Measurements from ENCODE around the gene HYOU1.

The HYOU1 gene

DNA sequence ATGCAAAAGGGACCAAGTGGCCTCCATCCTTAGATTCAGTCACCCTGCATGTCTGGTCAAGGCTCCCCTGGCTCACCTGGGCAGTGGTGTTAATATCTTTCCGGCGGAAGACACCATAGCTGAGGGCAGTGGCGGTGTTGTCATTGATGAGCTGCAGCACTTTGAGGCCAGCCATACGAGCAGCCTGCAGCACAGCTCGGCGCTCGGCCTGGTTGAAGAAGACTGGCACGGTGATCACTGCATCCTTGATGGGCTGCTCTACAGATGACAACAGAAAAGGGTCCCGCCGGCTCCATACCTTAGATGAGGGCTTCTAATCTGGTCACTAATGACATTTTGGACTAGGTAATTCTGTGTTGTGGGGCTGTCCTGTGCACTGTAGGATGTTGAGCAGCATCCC, 2.6 kb downstream of the HYOU1 start:
- DNase-seq (ENCODE audit: low spot score) = no peak
- in situ Hi-C loops (cut with MboI; ENCODE audit: low pct_unique_long_range_greater_than_20kb, low sequenced_read_pairs, unreplicated experiment) = no loop called here
- TF ChIP-seq, protein P1, sequence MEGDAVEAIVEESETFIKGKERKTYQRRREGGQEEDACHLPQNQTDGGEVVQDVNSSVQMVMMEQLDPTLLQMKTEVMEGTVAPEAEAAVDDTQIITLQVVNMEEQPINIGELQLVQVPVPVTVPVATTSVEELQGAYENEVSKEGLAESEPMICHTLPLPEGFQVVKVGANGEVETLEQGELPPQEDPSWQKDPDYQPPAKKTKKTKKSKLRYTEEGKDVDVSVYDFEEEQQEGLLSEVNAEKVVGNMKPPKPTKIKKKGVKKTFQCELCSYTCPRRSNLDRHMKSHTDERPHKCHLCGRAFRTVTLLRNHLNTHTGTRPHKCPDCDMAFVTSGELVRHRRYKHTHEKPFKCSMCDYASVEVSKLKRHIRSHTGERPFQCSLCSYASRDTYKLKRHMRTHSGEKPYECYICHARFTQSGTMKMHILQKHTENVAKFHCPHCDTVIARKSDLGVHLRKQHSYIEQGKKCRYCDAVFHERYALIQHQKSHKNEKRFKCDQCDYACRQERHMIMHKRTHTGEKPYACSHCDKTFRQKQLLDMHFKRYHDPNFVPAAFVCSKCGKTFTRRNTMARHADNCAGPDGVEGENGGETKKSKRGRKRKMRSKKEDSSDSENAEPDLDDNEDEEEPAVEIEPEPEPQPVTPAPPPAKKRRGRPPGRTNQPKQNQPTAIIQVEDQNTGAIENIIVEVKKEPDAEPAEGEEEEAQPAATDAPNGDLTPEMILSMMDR (IDR thresholded peaks at IDR 0.05; ENCODE audit: extremely low read depth, insufficient read depth, missing control alignments) = no peak

- in situ Hi-C loops (cut with MboI; ENCODE audit: low pct_unique_long_range_greater_than_20kb, low sequenced_read_pairs, unreplicated experiment) = no loop called here
- DNase-seq (ENCODE audit: low spot score) = no peak
- TF ChIP-seq, protein P1 (IDR thresholded peaks at IDR 0.05; ENCODE audit: extremely low read depth, insufficient read depth, missing control alignments) = no peak
Observed at GRCh38 chr11:119052163-119052814, 4.7 kb downstream of the HYOU1 start.

- peak; percentile 80 for DNase-seq (ENCODE audit: low spot score)
- in situ Hi-C loops (cut with MboI; ENCODE audit: low pct_unique_long_range_greater_than_20kb, low sequenced_read_pairs, unreplicated experiment) = no loop called here
- TF ChIP-seq, protein P1 (IDR thresholded peaks at IDR 0.05; ENCODE audit: extremely low read depth, insufficient read depth, missing control alignments) = no peak
Observed at GRCh38 chr11:119051440-119052162, 5.4 kb downstream of the HYOU1 start.

GRCh38 chr11:119049081-119049480, 7.9 kb downstream of the HYOU1 start:
- in situ Hi-C loops (cut with MboI; ENCODE audit: low pct_unique_long_range_greater_than_20kb, low sequenced_read_pairs, unreplicated experiment) = no loop called here
- DNase-seq (ENCODE audit: low spot score) = no peak
- TF ChIP-seq, protein P1 (IDR thresholded peaks at IDR 0.05; ENCODE audit: extremely low read depth, insufficient read depth, missing control alignments) = no peak

GRCh38 chr11:119048644-119049043, 8.4 kb downstream of the HYOU1 start:
- in situ Hi-C loops (cut with MboI; ENCODE audit: low pct_unique_long_range_greater_than_20kb, low sequenced_read_pairs, unreplicated experiment) = no loop called here
- DNase-seq (ENCODE audit: low spot score) = no peak
- TF ChIP-seq, protein P1 (IDR thresholded peaks at IDR 0.05; ENCODE audit: extremely low read depth, insufficient read depth, missing control alignments) = no peak

GRCh38 chr11:119047205-119047604, 9.8 kb downstream of the HYOU1 start:
- in situ Hi-C loops (cut with MboI; ENCODE audit: low pct_unique_long_range_greater_than_20kb, low sequenced_read_pairs, unreplicated experiment) = no loop called here
- TF ChIP-seq, protein P1 (IDR thresholded peaks at IDR 0.05; ENCODE audit: extremely low read depth, insufficient read depth, missing control alignments) = no peak

More at GRCh38 chr11:119047205-119047604, 9.8 kb downstream of the HYOU1 start:
- DNase-seq (ENCODE audit: low spot score) = no peak
